DMS79 treated with DMSO at 0.1 percent for 48 hours (cell line): Measurements from ENCODE around the gene PCDHGB5.
"Not testable (repeated sequence)": the region's sequence is repeated elsewhere in the genome, so short reads cannot be mapped to it uniquely, and the experiment has no call there.

Experiments
- DNase-seq: peaks from one replicate; lab custom pipeline; 2025; lab: John Stamatoyannopoulos, UW

Gene PCDHGB5

GRCh38 chr5:141397756-141398551 is at the start of gene PCDHGB5:
Gene PCDHGB5, plus strand, starts transcription at chr5:141397947. Its CDS starts 181 bp downstream, at chr5:141398128.
- not testable (repeated sequence) for DNase-seq

DNA sequence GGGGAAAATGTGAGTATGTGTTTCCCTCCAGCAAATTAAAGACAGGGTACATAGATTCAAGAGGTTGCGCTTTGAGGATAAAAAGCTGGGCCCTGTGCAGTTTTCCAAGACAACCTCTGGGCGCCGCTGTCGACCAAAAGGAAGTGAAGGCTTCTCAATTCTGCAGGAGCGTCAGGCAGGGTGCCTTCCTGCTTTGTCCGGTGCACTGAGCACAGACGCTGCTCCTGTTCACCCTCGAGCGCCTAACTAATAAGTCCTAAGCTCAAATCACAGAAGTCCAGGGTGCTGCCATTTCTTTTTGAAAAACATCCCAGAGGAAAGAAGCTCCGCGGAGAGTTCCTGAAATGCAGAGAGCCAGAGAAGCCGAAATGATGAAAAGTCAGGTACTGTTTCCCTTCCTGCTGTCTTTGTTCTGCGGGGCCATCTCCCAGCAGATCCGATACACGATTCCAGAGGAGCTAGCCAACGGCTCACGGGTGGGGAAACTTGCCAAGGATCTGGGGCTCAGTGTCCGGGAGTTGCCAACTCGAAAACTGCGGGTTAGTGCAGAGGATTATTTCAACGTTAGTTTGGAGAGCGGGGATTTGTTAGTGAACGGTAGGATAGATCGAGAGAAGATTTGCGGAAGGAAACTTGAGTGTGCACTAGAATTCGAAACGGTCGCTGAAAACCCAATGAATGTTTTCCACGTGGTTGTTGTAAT is 47.7 kb upstream of the PCDHGB5 start, which contains the start of gene PCDHGB1:
TSS of gene PCDHGB1 (plus strand) at position 183 of the 703 bp plus-strand sequence. CDS start at position 345, 162 bp downstream.
- no peak for DNase-seq

- no peak for DNase-seq
Observed at GRCh38 chr5:141351591-141351990, 46.2 kb upstream of the PCDHGB5 start.

DNA sequence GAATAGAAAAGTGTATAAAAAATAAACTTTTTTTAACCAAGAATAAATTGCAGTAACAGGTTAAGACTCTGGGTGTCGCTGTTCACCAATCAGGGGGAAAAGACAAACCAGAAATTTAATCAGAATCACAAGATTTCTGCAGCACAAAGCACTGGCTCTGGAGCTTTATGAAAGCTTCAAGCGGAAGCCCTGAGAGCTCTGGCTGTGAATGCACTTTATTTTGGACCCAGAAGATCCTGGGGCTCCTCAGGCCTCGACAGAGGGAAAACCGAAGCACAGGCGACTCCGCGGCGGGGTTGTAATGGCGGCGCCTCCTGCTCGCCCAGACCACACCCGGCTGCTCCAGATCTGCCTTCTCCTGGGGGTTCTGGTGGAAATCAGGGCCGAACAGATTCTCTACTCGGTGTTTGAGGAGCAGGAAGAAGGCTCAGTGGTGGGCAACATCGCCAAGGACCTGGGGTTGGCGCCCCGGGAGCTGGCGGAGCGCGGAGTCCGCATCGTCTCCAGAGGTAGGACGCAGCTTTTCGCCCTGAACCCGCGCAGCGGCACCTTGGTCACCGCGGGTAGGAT is 42.8 kb upstream of the PCDHGB5 start, which contains the start of gene PCDHGA4:
TSS of gene PCDHGA4 (plus strand) at position 122 of the 570 bp plus-strand sequence. CDS start at position 209, 87 bp downstream.
- no peak for DNase-seq

DNA sequence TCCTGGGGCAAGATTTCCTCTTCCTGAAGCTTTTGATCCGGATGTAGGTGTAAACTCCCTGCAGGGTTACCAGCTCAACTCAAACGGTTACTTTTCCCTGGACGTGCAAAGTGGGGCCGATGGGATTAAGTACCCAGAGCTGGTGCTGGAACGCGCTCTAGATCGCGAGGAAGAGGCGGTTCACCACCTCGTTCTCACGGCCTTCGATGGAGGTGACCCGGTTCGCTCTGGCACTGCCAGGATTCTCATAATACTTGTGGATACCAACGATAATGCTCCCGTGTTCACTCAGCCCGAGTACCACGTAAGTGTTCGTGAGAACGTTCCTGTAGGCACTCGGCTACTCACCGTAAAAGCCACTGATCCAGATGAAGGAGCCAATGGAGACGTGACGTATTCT is 42.1 kb upstream of the PCDHGB5 start:
- DNase-seq = no peak

DNA sequence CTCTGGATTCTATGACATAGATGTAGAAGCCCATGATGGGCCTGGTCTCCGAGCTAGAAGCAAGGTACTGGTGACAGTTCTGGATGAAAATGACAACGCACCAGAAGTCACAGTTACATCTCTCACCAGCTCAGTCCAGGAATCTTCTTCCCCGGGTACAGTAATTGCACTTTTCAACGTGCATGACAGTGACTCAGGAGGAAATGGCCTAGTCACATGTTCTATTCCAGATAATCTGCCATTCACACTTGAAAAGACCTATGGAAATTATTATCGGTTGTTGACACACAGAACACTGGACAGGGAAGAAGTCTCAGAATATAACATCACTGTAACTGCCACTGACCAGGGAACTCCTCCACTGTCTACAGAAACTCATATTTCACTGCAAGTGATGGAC is 41.6 kb upstream of the PCDHGB5 start:
- DNase-seq = no peak

- no peak for DNase-seq
Observed at GRCh38 chr5:141356950-141357349, 40.8 kb upstream of the PCDHGB5 start.

DNA sequence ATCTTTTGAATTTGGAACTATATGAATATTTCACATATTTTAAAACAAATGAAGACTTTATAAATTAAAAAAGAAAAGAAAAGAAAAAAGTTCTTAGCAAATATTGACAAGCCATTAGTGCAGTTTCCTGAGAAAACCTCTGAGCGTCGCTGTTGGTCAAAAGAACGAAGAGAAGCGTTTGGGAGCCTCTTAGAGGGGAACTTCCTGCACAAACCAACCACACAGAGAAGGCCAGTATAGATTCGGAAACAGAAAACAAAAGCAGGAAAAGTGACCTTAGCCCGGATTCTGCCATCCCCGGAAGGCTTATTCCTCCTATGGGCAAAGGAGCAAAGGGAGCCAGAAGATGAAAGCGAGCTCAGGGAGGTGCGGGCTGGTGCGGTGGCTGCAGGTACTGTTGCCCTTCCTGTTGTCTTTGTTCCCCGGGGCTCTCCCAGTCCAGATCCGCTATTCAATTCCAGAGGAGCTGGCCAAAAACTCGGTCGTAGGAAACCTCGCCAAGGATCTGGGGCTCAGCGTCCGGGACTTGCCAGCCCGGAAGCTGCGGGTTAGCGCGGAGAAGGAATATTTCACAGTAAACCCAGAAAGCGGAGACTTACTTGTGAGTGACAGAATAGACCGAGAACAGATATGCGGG is 37.8 kb upstream of the PCDHGB5 start, which contains the start of gene PCDHGB2:
TSS of gene PCDHGB2 (plus strand) at position 205 of the 637 bp plus-strand sequence. CDS start at position 347, 142 bp downstream.
- DNase-seq = no peak

GRCh38 chr5:141360685-141361084 is 37.1 kb upstream of the PCDHGB5 start:
- no peak for DNase-seq

GRCh38 chr5:141362719-141363118 is 35.0 kb upstream of the PCDHGB5 start:
- DNase-seq = no peak

GRCh38 chr5:141363952-141364660 is 33.6 kb upstream of the PCDHGB5 start, which contains the start of gene PCDHGA5:
Gene PCDHGA5, plus strand, starts transcription at chr5:141364162. Its CDS starts 169 bp downstream, at chr5:141364331.
- no peak for DNase-seq

DNA sequence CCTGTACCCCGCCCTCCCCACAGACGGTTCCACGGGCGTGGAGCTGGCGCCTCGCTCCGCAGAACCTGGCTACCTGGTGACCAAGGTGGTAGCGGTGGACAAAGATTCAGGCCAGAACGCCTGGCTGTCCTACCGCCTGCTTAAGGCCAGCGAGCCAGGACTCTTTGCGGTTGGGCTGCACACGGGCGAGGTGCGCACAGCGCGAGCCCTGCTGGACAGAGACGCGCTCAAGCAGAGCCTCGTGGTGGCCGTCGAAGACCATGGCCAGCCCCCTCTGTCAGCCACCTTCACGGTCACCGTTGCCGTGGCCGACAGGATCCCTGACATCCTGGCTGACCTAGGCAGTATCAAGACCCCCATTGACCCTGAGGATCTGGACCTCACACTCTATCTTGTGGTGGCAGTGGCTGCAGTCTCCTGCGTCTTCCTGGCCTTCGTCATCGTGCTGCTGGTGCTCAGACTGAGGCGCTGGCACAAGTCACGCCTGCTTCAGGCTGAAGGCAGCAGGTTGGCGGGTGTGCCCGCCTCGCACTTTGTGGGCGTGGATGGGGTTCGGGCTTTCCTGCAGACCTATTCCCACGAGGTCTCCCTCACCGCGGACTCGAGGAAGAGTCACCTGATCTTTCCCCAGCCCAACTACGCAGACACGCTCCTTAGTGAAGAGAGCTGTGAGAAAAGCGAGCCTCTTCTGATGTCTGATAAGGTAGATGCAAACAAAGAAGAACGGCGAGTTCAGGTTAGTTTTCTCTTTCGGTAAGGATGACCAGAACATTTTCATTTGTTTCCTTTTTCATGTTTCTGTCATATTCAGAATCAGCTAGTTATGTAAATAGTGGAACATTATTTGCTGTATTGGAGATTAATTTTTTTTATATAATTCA is 31.5 kb upstream of the PCDHGB5 start:
- DNase-seq = no peak

DNA sequence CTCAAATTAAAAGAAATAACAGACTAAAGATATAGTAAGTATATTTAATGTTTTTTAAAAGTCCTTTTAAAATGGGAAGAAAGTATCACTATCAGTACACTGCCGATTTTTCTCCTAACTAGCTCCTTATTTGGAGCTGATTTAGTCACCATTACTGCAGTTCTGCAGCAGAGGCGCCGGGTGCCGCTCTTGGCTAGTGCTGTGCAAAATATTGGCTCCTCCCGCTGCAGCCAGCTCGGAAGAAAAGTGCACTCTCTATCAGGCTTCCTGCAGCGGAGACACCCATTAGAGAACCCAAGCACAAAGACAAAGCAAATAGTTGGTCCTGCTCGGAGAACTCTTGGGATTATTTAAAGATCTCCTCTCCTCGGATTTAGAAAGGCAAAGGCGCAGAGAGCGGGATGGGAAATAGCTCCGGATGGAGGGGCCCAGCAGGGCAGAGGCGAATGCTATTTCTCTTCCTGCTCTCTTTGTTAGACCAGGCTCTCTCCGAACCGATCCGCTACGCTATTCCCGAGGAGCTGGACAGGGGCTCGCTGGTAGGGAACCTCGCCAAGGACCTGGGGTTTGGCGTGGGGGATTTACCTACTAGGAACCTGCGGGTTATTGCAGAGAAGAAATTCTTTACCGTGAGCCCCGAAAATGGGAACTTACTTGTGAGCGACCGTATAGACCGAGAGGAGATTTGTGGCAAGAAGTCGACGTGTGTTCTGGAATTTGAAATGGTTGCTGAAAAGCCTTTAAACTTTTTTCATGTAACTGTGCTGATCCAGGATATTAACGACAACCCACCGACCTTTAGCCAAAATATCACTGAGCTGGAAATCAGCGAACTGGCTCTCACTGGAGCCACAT is 27.5 kb upstream of the PCDHGB5 start, which contains the start of gene PCDHGB3:
TSS of gene PCDHGB3 (plus strand) at position 249 of the 855 bp plus-strand sequence. CDS start at position 402, 153 bp downstream.
- no peak for DNase-seq

- no peak for DNase-seq
Observed at GRCh38 chr5:141371572-141372475, 25.9 kb upstream of the PCDHGB5 start.

GRCh38 chr5:141373673-141374317 is 24.0 kb upstream of the PCDHGB5 start, which contains the start of gene PCDHGA6:
Gene PCDHGA6, plus strand, starts transcription at chr5:141373891. Its CDS starts 193 bp downstream, at chr5:141374084.
- no peak for DNase-seq

DNA sequence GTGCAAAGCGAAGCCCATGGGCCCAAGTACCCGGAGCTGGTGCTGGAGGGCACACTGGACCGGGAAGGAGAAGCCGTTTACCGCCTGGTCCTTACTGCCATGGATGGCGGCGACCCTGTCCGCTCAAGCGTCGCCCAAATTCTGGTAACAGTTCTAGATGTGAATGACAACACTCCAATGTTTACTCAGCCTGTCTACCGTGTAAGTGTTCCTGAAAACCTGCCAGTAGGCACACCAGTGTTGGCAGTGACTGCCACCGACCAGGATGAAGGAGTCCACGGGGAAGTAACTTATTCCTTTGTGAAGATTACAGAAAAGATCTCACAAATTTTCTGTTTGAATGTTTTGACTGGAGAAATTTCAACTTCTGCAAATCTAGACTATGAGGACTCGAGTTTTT is 23.1 kb upstream of the PCDHGB5 start:
- DNase-seq = no peak

GRCh38 chr5:141375444-141376155 is 22.1 kb upstream of the PCDHGB5 start:
- DNase-seq = not testable (repeated sequence)
